ENCODE measurements around the gene ERFE.

The ERFE gene

DNA sequence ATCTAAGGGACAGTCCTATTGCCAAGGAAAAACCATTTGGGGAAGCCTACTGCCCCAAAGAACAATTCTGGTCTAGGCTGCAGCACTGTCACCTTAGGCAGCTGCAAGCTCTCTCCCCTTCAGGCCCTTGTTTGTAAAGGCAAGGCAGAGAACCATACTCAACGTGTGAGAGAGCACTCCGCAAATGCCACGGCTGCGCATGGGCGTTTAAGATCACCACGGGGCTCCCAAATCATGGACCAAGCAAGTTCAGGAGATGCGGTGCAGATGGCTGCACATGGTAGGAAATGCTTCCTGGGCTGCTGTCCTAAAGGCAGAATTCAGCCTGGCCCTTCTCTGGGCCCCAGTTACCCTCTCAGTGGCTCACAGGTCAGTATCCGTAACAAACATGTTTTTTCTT lies 15.5 kb downstream of the ERFE start:
- TF ChIP-seq, protein P1, sequence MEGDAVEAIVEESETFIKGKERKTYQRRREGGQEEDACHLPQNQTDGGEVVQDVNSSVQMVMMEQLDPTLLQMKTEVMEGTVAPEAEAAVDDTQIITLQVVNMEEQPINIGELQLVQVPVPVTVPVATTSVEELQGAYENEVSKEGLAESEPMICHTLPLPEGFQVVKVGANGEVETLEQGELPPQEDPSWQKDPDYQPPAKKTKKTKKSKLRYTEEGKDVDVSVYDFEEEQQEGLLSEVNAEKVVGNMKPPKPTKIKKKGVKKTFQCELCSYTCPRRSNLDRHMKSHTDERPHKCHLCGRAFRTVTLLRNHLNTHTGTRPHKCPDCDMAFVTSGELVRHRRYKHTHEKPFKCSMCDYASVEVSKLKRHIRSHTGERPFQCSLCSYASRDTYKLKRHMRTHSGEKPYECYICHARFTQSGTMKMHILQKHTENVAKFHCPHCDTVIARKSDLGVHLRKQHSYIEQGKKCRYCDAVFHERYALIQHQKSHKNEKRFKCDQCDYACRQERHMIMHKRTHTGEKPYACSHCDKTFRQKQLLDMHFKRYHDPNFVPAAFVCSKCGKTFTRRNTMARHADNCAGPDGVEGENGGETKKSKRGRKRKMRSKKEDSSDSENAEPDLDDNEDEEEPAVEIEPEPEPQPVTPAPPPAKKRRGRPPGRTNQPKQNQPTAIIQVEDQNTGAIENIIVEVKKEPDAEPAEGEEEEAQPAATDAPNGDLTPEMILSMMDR (IDR thresholded peaks at IDR 0.05; ENCODE audit: control extremely low read depth, extremely low read depth, low read depth, missing control alignments), result no peak
- ChIA-PET POLR2A (no interaction called here), CTCF (interaction anchor here (0.9 kb wide), 1 partner anchor 11 kb away, joined by 3 read pairs; no protein-coding TSS in a partner anchor)
- DNase-seq (ENCODE audit: extremely low spot score), result no peak

DNA sequence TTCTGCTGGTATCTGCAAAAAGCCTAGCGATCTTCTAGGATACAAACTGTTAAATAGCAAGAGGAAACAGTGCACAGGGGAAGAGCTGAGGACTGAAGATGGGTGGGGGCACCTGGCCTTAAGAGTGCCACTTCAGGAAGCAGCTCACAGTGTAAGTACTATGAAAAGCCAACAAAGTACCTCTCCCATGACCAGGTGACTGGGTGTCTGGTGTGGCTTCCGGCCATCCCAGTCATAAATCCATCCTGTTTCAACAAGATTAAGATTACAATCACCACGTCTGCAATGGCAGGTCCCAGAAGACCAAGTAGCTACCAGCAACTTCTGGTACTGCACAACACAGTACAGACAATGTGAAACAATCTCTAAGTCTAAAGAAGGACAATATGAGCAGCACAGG lies 15.9 kb downstream of the ERFE start:
- CTCF ChIA-PET, result no interaction called here
- TF ChIP-seq, protein P1 (IDR thresholded peaks at IDR 0.05; ENCODE audit: control extremely low read depth, extremely low read depth, low read depth, missing control alignments), result no peak
- POLR2A ChIA-PET, result no interaction called here
- no peak for DNase-seq (ENCODE audit: extremely low spot score)

DNA sequence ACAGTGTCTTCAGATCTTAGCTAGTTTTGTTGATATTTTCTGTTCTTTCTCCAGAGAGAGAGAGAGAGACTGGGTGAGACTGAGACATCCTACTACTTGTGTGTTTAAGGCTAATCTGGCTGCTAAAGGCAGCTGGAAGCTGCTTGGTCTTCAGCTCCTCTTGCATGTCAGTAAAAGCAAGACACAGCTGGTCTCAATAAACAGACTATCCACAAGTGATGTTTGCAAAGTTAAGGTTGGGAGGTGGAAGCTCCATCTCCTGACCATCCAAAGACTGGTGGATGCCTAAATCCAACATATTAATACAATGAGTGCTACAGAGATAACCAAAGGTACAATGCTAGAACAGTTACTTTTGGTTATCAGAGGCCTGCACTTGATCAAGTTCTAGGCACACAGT lies 17.8 kb downstream of the ERFE start:
- no peak for DNase-seq (ENCODE audit: extremely low spot score)
- TF ChIP-seq, protein P1 (IDR thresholded peaks at IDR 0.05; ENCODE audit: control extremely low read depth, extremely low read depth, low read depth, missing control alignments), result no peak
- ChIA-PET POLR2A (no interaction called here), CTCF (interaction anchor here (1.4 kb wide), 1 partner anchor 87 kb away, joined by 3 read pairs; no protein-coding TSS in a partner anchor)

DNA sequence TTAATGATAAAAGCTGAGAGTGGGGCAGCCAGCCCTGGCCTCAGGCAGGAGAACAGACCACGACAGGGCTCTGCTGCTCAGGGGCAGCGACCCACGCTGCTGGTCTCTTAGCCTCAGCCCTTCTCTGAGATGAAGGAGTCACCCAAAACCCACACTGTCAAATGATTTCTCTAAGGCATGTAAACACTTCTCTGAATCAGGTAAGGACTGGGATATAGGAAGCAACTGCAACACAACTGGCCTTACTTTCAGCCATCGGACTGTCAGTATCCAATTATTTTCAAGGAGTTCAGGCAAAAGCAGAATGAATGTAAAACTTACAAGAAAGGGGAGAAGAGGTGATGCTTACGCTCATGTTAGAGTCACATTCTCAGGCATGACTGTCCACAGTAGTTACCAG lies 21.8 kb downstream of the ERFE start:
- no peak for DNase-seq (ENCODE audit: extremely low spot score)
- ChIA-PET POLR2A (no interaction called here), CTCF (no interaction called here)
- TF ChIP-seq, protein P1 (IDR thresholded peaks at IDR 0.05; ENCODE audit: control extremely low read depth, extremely low read depth, low read depth, missing control alignments), result no peak

DNA sequence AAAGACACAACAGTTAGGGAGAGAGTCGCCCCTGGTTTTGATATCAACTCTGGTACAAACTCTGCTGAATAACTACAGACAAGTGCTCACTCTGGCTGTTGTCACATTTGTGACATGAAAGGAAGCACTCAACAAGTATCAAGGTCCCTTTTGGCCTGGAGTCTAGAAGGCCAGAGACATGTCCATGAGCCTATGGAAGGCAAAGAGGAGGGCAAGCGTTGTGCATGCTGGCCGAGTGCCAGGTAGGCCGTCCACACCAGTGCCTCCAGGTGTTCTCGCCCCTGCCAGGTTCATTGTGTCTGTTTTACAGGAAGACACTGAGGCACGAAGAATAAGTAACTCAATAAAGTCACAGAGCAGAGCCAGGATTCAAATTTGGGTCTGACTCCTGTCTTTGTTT lies 23.6 kb downstream of the ERFE start:
- TF ChIP-seq, protein P1 (IDR thresholded peaks at IDR 0.05; ENCODE audit: control extremely low read depth, extremely low read depth, low read depth, missing control alignments), result no peak
- ChIA-PET CTCF (no interaction called here), POLR2A (no interaction called here)
- no peak for DNase-seq (ENCODE audit: extremely low spot score)

DNA sequence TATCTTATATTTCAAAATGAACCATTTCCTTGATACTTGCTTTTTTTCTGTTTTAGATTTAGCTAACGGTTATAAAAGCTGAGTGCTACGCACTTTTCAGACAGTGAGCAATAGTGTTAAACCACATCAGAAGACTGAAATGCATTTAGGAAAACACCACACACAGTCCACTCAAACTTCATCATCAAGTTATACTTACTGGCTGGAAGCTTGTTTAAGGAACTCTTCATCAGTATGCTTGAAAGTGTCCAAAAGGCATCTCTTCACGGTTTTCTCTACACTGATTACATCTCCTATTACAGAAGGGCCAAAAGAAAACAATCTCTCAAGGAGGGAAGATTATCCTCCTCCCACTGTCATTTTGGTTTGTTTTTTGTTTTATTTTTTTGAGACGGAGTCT lies 25.1 kb downstream of the ERFE start:
- no peak for DNase-seq (ENCODE audit: extremely low spot score)
- TF ChIP-seq, protein P1 (IDR thresholded peaks at IDR 0.05; ENCODE audit: control extremely low read depth, extremely low read depth, low read depth, missing control alignments), result no peak
- ChIA-PET CTCF (no interaction called here), POLR2A (no interaction called here)
